ENCODE data around the gene NFATC4. TPM values are rescaled to one million over a fixed set of nuclear protein-coding genes. Genes with fewer than 3 reads are reported as not detected.

The NFATC4 gene
- total and polyA plus RNA-seq, 7 donors: 10.4 to 120 (median 45.1) TPM

DNA sequence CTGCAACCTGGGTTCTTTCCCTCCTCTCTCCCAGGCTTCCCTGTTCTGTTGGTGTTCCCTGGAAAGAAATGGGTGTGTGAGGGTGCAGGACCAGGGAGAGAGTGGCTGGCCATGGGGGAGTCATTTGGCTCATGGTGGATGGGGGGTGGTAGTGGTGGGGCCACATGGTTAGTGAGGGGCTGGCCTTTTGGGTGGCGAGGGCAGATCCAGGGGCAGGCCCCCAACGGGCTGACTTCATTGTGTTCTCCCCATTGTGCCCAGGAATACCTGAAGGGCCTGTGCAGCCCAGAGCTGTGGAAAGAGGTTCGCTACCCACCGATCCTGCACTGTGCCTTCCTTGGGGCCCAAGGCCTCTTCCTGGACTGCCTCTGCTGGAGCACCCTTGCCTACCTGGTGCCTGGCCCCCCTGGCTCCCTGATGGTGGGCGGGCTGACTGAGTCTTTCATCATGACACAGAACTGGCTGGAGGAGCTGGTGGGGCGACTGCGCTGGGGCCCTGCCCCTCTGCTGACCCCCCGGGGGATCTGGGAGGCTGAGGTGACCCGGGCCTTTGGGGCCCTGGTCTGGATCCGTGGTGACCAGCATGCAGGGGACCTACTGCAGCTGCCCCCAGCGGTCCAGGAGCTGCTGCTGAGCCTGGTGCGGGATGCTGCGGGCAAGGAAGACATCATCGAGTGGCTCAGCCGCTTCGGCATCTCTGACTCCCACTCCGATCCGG is 39.8 kb downstream of the NFATC4 start:
- Histone ChIP-seq H3K4me1 (peaks cover 0 to 17% (median 10%) of the 10 kb centered on the region in 4 donors), H3K36me3 (peaks cover 0 to 34% (median 14%) of the 10 kb centered on the region in 4 donors), H3K27ac (no peak overlapping the region), H3K4me3 (no peak overlapping the region), H3K9me3 (no peaks in the 10 kb centered on the region), H3K27me3 (no peaks in the 10 kb centered on the region)
- 93% methylated on average over 18 of the region's 18 CpGs for WGBS, 2 donors
- intact Hi-C loops (cut with DNase I): no loop called here
- DNase-seq: peak; percentile 50
- TF ChIP-seq, protein P1, sequence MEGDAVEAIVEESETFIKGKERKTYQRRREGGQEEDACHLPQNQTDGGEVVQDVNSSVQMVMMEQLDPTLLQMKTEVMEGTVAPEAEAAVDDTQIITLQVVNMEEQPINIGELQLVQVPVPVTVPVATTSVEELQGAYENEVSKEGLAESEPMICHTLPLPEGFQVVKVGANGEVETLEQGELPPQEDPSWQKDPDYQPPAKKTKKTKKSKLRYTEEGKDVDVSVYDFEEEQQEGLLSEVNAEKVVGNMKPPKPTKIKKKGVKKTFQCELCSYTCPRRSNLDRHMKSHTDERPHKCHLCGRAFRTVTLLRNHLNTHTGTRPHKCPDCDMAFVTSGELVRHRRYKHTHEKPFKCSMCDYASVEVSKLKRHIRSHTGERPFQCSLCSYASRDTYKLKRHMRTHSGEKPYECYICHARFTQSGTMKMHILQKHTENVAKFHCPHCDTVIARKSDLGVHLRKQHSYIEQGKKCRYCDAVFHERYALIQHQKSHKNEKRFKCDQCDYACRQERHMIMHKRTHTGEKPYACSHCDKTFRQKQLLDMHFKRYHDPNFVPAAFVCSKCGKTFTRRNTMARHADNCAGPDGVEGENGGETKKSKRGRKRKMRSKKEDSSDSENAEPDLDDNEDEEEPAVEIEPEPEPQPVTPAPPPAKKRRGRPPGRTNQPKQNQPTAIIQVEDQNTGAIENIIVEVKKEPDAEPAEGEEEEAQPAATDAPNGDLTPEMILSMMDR (IDR thresholded peaks at IDR 0.05): no peak

DNA sequence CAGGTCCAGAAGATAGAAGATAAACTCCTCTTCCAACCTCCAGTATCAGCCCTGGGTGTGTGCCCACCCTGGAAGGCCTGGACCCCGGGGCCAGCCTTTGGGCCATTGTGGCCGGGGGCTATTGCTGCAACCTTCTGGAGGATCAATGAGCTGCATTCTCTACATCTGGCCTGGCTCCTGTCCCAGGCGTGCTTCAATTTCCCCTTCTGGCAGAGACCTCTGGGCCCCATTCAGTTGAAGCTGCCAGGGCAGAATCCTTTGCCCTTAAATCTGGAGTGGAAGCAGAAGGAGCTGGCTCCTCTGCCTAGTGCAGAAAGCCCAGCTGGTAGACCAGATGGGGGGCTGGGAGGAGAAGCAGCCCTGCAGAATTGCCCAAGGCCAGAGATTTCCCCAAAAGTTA is 40.8 kb downstream of the NFATC4 start:
- Histone ChIP-seq H3K9me3 (no peaks in the 10 kb centered on the region), H3K27me3 (no peaks in the 10 kb centered on the region), H3K27ac (no peak overlapping the region), H3K4me3 (no peak overlapping the region), H3K36me3 (peaks cover 0 to 44% (median 18%) of the 10 kb centered on the region in 4 donors), H3K4me1 (peaks cover 0 to 9% (median 1%) of the 10 kb centered on the region in 4 donors)
- intact Hi-C loops (cut with DNase I): no loop called here
- TF ChIP-seq, protein P1 (IDR thresholded peaks at IDR 0.05): no peak
- no peak for TF ChIP-seq POLR2A (IDR thresholded peaks at IDR 0.05)
- TF ChIP-seq EP300 (IDR thresholded peaks at IDR 0.05): no peak
- no peak for TF ChIP-seq POLR2AphosphoS5 (IDR thresholded peaks at IDR 0.05)
- DNase-seq: peak; percentile 45
- WGBS, 2 donors: 74 to 83% methylated on average over 3 of the region's 3 CpGs

DNA sequence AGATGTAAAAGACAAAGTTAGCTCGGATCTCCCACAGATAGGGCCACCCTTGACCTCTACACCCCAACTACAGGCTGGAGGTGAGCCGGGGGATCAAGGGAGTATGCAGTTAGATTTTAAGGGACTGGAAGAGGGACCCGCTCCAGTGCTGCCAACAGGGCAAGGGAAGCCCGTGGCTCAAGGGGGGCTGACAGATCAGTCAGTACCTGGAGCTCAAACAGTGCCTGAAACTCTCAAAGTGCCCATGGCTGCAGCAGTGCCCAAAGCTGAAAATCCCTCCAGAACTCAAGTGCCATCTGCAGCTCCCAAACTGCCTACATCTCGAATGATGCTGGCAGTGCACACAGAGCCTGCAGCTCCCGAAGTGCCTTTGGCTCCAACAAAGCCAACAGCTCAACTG is 41.2 kb downstream of the NFATC4 start:
- Histone ChIP-seq H3K27ac (no peak overlapping the region), H3K27me3 (no peaks in the 10 kb centered on the region), H3K4me1 (peaks cover 0 to 5% (median 0%) of the 10 kb centered on the region in 4 donors), H3K4me3 (no peak overlapping the region), H3K9me3 (no peaks in the 10 kb centered on the region), H3K36me3 (peaks cover 1 to 49% (median 18%) of the 10 kb centered on the region in 4 donors)
- WGBS, 2 donors: 85 to 87% methylated on average over 6 of the region's 6 CpGs
- intact Hi-C loops (cut with DNase I): no loop called here
- TF ChIP-seq POLR2AphosphoS5 (IDR thresholded peaks at IDR 0.05): no peak
- TF ChIP-seq EP300 (IDR thresholded peaks at IDR 0.05): no peak
- TF ChIP-seq, protein P1 (IDR thresholded peaks at IDR 0.05): no peak
- TF ChIP-seq POLR2A (IDR thresholded peaks at IDR 0.05): no peak
- DNase-seq: no peak

DNA sequence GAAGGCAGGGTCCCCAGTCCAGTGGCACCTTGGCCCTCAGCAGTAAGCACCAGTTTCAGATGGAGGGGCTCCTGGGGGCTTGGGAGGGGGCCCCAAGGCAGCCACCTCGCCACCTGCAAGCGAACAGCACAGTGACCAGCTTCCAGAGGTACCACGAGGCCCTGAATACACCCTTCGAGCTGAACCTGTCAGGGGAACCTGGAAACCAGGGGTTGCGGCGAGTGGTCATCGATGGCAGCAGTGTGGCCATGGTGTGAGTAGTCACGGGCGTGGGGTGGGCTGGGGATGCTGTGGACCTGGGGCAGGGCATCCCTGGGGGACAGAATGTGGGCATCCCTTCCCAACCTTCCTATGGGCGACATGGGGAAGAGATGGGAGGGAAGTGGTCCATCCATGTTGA is 42.0 kb downstream of the NFATC4 start:
- Histone ChIP-seq H3K36me3 (peaks cover 7 to 56% (median 18%) of the 10 kb centered on the region in 4 donors), H3K9me3 (no peaks in the 10 kb centered on the region), H3K4me1 (no peaks in the 10 kb centered on the region), H3K27ac (no peak overlapping the region), H3K27me3 (no peaks in the 10 kb centered on the region), H3K4me3 (no peak overlapping the region)
- TF ChIP-seq POLR2AphosphoS5 (IDR thresholded peaks at IDR 0.05) (no peak), POLR2A (IDR thresholded peaks at IDR 0.05) (no peak), EP300 (IDR thresholded peaks at IDR 0.05) (no peak)
- TF ChIP-seq, protein P1 (IDR thresholded peaks at IDR 0.05): no peak
- DNase-seq: peak; percentile 61
- WGBS, 2 donors: 94 to 95% methylated on average over 10 of the region's 10 CpGs
- intact Hi-C loops (cut with DNase I): loop anchor here (5.0 kb wide), 1 partner anchor 78 kb away; no protein-coding TSS in a partner anchor

Data from sigmoid colon (tissue), 7 donors.